GM19023 (cell line): ENCODE results near the gene TTYH2.

Source experiments
- ATAC-seq: cut with Tn5 transposase; IDR thresholded peaks from one replicate; pipeline ENCODE4 v1.9.1; 2021; ENCODE audit warnings: mild to moderate bottlenecking, moderate library complexity; ENCODE audit not compliant: unreplicated experiment

The TTYH2 gene

GRCh38 chr17:74213861-74214391 is 555 bp downstream of the TTYH2 start:
- no peak for ATAC-seq

GRCh38 chr17:74214484-74215341 is 1.3 kb downstream of the TTYH2 start:
- no peak for ATAC-seq

- ATAC-seq = no peak
These were observed 2.0 kb downstream of the TTYH2 start for GRCh38 chr17:74215342-74215727.

DNA sequence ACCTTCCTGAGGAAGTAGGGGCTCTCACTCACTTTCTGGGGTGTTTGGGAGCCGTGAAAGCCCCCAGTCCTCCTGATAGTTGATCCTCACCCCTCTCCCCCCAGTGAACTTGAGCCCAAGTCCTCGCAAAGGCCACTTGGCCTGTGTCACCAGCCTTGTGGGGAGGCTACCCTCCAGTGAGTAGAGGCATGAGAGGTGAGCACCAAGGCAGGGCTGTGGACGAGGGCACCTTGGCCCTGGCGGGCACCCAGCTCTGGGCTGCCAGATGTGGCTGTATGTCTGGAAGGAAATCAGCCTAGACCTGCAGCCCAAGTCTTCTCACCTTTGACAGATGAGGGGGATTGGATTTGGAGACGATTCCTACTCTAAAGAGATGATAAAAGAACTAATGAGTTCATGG is 3.1 kb downstream of the TTYH2 start:
- no peak for ATAC-seq

GRCh38 chr17:74217037-74217730 is 3.8 kb downstream of the TTYH2 start:
- ATAC-seq = no peak

DNA sequence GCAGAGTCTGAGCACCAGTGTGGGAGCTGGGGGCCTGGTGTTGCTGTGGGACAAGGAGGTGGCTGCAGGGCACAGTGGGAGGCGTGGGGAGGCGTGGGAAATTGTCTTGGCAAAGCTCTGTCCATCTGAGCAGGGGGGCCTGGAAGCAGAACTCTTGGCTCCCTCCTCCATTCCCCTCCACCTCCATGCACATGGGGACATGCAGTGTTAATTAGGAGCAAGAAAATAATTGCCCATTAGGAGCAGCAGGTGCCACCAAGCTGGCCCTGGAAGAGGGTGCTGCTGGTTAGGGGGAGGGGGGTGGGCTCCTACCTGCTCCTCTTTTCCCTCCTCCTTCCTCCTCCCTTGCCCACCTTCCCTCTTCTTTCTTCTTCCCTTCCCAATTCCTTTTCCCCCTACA is 4.5 kb downstream of the TTYH2 start:
- ATAC-seq = no peak

- ATAC-seq = no peak
These were observed 5.1 kb downstream of the TTYH2 start for GRCh38 chr17:74218436-74218835.

DNA sequence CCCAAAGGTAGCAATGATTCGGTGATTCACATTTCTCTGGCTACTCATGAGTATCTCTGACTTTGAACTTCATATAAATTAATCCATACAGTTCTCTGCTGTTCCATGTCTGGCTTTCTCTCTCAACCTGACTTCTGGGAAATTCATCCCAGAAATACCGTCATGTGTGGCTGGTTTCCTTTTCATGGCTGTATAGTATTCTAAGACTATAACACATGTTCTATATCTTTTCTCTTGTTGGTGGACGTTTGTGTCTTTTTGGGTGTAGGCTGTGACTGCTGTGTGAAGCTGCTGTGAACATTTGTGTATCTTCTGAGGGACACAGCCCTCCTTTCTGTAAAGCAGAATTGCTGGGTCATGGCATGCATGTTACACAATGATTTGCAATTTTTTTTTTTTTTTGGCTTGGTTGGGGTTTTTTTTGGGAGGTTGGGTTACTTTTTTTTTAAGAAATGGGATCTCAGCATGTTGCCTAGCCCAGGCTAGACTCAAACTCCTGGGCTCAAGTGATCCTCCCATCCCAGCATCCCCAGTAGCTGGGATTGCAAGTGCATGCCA is 6.3 kb downstream of the TTYH2 start:
- ATAC-seq = no peak

DNA sequence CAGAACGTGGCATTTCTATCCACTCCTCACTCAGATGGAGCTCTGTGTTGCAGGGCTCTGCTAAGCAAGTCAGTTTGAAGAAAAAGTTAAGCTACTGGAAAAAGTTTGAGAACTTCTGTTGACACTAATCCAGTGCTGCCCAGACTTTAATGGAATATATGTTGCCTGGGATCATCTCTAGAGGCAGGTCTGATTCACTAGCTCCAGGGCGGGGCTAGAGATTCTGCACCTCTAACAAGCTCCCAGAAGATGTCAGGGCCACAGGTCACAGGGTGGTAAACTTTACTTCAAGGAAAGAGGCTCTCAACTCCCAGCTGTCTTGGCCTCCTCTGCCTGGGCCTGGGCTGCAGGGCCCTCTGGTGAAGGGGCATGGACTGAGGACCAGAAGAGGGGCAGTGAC is 6.8 kb downstream of the TTYH2 start:
- ATAC-seq = no peak

DNA sequence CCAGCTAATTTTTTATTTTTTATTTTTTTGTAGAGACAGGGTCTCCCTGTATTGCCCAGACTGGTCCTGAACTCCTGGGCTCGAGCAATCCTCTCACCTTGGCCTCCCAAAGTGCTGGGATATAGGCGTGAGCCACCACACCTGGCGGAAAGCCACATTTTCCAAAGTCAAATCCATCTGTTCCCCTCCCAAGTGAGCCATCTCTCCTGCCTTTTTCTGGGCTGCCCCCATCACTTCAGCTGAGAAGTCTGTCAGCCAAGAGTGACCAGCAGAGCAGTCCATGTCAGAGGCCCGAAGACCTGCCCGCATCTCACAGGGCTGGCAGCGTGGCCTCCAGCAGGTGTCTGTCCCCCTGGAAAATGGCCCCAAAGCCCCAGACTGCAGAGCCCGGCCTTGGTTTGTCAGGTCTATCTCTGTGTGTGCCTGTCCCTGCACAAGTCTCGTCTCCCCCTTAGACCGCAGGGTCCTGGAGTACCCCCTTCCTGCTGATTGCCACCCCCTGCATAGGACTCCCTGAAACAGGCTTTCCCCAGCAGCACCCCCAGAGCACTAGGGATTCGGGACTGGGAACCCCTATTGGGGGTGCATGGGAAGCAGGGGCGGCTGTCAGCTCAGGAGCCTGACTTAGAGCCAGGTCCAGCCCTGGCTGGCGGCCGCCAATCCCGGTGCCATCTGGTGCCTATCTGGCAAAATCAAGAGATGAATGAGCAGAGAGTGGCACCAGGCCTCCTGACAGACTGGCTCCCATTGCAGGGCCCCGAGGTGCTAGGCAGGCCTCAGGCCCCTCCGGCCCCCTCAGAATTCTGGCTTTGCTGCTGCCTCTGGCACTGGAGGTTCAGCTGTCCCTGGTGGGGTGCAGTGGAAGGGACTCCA is 7.8 kb downstream of the TTYH2 start:
- no peak for ATAC-seq

- no peak for ATAC-seq
These were observed 9.0 kb downstream of the TTYH2 start for GRCh38 chr17:74222399-74222798.

- ATAC-seq = no peak
These were observed 10.5 kb downstream of the TTYH2 start for GRCh38 chr17:74223901-74224300.

GRCh38 chr17:74224959-74225725 is 11.8 kb downstream of the TTYH2 start:
- no peak for ATAC-seq

DNA sequence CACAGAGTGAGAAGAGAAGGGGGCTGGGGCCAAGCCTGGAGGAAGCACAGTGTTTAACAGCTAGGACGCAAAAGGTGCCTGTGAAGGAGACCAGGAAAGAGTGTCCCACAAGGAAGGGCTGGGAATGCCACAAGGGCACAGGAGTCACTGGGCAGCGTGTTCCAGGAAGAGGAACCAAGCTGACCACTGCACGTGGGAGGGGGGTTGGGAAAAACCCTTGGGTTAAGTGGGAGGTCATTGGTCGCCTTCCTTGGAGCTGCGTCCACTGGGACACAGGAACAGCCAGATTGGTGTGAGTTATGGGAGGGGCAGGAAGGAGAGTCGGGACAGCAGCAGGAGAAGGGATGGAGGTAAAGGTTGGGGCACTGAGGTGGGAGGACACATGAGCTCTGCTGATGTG is 12.9 kb downstream of the TTYH2 start:
- no peak for ATAC-seq

DNA sequence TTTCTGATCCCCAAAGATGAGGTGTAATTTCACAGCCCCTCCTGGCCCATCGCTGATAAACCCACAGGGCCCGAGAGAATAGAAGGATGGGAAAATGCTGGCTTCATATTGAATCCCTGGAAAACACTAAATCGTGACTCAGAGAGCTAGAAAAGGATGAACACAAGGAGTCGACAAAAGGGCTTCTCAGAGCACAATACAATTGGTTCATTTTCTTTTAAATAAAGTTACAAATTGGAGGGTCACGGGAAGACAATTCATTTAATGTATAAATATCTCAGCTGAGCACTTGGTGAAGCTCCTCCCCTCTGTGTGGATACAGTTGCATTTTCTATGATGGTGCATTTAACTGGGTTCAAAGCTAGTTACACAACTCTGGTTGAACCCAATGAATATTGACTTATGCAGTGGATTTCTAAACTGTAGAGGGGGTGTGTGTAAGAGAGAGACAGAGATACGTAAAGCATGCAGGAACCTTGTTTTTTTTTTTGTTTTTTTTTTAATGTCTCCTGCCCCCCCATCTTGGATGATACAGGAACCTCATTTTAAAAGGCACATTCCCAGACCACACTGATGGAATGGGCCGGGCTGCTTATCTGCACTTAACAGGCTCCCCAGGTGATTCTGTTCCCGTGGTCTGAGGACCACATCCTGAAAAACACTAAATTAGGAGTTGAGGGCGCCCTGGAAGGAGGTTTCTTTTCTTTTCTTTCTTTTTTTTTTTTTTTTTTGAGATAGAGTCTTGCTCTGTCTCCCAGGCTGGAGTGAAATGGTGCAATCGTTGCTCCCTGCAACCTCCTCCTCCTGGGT is 14.1 kb downstream of the TTYH2 start:
- no peak for ATAC-seq

DNA sequence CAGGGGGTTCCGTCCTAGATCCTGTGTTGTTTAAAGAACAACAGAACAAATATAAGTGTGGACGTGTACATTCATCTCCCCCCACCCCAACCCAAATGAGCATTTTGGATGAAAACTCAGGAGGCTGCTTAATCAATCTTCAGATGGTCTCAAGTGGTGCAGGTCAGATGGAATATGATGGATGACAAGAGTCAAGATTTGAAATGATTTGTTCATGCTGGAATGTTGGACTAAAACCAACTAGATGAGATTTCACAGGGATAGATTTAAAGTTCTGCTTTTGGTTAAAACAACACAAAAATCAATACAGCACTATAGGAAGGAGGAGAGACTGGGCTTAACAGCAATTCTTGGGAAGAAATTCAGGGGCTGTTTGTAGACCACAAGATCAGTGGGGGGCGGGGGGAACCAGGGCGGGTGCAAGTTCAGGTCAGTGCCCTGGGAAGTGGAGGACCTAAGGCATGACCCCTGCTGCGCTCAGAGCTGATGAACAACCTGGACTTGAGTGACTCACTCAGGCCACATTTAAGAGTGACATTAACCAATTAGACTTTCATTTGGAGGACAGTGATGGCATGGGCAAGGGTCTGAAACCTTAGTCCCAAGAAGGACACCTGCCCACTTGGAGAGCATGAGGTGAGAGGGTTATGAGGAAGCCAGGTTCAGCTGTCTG is 15.1 kb downstream of the TTYH2 start:
- ATAC-seq = no peak

DNA sequence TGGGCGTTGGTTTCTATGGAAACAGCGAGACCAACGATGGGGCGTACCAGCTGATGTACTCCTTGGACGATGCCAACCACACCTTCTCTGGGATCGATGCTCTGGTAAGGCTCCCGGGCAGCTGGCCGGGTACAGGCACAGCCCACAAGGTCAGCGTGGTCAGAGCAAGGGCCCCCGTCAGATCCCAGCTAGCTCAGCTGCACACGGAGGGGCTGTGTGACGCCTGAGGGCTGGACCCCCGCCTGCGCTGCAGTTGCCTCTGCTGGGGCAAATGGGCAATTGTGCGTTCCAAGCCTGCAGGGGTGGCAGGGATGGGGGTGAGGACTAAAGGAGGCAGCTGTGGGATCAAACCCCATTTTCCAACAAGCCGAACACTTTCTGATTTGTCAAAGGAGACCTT is 17.5 kb downstream of the TTYH2 start:
- ATAC-seq = no peak
